ENCODE results near the gene CPT1A.

CPT1A gene

DNA sequence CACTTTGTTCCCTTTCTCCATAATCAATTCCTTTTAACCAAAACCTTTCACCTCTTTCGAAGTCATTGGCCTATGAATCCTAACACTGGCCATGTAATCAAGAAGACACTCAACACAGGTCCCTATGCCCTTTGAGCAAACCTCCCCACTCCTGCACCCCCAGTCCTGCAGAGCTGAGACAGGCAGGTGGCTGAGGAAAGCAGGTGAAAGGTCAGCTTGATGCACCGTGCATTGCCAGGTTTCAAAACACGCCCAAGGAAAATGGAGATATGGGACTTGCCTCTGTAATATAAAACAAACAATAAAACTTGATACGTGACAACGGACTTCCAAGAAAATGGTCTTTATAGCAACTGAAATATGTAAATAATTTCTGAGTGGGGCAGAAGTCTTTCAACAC, 10.6 kb downstream of the CPT1A start:
- DNase-seq (ENCODE audit: low spot score) = no peak

DNA sequence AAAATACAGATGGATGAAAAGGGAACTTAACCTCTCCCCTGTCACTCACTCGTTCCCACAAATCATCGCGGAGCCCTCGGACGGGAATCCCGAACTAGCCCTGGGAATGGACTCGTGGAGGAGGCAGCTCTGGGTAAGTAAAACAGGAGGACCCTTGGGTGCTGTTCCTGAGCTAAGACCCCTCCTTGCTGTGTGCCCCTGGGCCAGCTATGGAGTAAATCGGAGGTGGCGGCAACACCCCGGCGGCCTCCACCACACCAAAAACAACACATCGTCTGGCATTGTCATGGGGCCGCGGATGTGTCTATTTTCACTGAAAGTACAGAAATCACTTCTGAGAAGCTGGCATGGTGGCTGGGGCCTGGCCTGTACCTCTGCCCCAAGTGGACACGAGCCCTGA, 12.1 kb downstream of the CPT1A start:
- DNase-seq (ENCODE audit: low spot score) = no peak

DNA sequence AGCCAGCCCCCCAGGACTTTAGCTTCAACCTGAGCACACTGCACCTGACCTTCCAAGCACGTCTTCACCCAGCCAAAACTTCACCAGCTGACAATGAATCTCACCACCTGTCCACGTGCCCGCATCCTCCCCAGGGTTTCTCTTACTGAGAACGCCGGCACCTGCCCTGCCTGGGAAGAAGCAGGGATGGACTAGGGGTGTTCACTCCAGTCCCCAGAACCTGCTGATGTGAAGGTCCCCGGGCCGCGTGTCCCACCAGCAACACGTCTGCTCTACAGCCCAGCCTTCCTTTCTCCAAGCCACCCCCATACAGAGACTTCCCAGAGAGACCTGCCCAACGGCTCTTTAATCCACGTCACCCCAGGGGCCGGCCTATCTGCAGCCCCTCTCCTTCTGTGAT, 12.8 kb downstream of the CPT1A start:
- no peak for DNase-seq (ENCODE audit: low spot score)

DNA sequence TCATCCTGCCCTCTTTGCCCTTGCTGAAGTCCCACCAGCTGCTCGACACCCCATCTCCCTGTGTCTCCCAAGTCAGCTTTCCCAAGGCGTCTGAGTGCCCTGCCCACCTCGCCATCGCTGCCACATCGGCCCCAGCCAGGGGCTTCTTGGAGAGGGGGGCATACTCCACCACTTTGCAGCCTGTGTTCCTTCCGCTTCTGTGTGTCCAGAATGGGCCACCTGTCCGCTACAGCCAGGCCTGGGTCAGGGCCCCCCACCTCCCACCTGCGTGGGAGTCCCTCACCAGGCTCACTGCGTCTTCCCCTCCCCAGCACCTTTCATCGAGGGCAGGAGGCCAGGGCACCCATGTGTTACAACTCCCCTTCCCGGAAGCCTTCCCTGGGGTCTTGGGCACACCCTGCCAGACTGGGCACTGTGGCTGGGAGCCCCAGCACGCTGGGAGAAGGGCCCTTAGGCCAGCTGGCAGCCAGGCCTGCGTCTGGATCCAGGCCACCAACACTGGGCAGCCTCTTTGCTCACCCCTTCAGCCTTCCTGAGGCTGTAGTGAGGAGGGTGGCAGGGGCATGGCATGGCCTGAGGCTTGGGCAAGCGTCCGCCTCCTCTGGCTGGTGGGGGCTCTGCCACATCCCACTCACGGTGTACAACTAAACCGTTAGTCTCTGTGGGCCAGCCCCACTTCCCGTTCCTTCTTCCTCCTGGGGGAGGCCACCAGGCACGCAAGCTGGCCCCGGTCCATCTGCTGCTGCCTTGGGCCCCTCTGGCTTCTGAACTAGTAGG, 13.4 kb downstream of the CPT1A start:
- no peak for DNase-seq (ENCODE audit: low spot score)

DNA sequence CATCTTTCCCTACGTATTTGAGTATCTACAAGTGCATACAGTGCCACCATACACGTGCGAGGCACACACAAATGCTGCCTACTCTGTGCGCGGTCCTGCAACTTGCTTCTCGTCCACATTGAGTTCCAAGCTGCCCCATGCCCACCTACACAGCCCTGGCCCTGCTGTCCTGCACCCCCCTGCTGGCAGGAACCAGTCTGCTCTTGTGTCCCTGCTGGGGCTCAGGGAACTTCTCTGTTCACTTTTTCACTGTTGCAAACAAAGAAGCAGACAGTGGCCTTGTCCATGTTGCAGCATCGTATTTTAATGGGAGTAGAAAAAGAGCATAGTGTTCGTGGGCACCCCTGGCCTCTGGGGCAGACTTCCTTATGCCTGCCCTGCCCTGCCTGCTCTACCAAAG, 14.0 kb downstream of the CPT1A start:
- no peak for DNase-seq (ENCODE audit: low spot score)

DNA sequence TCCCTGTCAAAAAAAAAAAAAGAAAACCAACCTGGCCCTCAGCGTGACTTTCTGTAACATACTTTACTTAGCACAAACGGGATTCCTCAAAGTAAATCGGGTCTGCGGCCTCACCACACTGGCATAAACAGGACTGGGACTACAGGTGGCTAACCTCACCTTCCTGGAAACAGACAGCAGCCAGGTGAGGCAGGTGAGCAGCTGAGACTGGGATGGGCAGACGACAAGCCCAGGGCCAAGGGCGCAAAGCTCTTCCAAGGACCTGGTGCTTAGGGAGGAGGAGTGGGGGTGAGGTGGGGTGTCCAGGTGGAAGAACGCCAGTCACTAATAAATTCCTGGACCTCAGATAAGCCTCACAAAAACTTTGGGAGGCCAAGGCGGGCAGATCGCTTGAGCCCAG, 15.0 kb downstream of the CPT1A start:
- no peak for DNase-seq (ENCODE audit: low spot score)

DNA sequence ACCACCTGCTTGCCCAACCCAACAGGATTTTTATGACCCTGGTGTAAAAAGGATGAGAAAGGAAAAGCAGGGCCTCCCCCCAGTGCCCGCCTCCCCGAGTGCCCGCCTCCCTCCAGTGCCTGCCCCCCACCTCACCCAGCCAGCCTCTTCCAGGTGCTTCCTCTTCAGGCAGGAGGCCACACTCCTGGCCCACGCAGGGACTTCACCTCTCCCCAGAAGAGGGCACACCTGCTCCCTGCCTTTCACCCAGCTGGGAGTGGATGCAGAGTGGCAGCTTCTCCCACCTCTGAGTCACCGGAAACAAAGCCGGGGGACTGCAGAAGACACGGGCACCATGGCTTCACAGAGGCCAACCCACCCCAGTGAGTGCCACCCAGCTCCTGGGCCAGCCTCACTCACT, 16.1 kb downstream of the CPT1A start:
- DNase-seq (ENCODE audit: low spot score) = peak; percentile 92

DNA sequence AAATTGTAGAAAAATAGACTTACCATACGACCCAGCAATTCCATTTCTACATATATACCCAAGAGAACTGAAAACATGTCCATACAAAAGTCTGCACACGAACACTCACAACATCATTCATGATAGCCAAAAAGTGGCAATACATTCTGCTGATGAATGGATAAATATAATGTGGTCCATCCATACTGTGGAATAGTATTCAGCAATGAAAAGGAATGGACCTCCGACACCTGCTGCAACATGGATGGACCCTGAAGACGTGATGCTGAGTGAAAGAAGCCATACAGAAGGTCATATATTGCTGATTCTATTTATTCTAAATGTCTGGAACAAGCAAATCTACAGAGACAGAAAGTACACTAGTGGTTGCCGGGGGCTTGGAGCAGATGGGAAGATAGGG, 19.2 kb downstream of the CPT1A start:
- no peak for DNase-seq (ENCODE audit: low spot score)

DNA sequence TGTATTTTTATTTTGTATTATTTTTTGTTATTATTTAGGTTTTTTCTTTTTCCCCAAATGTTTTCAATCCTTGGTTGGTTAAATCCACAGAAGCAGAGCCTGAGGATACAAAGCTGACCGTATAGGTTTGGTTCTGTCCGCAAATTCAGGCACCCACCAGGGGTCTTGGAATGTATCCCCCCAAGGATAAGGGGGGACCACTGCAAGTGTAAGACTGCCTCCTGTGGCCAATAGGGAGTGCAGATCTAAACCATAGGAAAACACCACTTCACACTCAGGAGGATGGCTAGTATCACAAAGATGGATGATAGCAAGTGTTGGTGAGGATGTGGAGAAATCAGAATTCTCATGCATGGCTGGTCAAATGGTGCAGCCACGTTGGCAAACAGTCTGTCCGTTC, 20.0 kb downstream of the CPT1A start:
- no peak for DNase-seq (ENCODE audit: low spot score)

DNA sequence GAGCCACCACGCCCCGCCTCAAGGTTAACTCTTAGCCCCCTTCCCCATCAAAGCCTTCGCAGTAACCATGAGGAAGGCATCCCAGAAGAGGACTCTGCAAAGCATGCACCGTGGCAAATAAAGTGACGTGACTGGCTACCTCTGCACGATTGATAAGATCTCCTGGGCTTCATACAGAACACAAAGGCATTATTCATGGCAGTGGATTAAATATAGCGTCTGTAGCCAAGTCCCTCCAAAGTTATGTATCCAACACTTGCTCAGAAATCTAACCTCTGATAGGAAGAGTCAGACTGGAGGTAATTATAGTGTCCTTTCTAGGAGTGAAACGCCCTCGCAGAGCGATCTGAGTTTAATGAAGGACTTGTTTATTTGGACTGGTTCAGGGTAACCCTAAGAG, 22.4 kb downstream of the CPT1A start:
- no peak for DNase-seq (ENCODE audit: low spot score)

DNA sequence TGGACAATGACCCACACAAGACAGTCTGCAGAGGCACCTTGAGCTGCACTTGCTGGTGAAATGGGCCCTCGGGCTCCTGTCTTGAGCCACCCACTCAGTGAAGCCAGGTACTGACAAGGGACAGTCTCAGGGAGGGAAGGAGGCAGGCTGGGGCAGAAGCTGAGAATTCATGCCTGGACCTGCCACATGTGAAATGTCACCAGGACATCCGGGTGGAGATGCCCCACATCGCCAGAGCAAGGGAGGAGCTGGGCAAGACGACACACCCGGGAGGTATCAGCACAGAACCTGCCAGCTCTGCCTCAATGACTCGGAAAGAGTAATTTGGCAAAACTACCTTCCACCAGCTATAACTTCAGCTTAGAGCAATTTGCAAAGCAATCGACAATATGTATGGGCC, 23.5 kb downstream of the CPT1A start:
- DNase-seq (ENCODE audit: low spot score) = no peak

DNA sequence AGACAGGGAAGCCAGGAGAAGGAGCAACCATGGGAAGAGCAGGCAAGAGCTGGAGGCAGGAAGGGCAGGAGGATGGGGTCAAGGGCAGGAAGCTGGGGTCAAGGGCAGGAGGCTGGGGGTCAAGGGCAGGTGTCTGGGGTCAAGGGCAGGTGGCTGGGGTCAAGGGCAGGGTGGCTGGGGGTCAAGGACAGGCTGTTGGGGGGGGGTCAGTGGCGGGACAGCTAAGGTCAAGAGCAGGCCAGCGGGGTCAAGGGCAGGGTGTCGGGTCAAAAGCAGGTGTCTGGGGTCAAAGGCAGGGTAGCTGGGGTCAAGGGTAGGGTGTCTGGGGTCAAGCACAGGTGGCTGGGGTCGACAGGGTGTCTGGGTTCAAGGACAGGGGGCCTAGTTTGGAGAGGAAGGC, 24.2 kb downstream of the CPT1A start:
- no peak for DNase-seq (ENCODE audit: low spot score)

DNA sequence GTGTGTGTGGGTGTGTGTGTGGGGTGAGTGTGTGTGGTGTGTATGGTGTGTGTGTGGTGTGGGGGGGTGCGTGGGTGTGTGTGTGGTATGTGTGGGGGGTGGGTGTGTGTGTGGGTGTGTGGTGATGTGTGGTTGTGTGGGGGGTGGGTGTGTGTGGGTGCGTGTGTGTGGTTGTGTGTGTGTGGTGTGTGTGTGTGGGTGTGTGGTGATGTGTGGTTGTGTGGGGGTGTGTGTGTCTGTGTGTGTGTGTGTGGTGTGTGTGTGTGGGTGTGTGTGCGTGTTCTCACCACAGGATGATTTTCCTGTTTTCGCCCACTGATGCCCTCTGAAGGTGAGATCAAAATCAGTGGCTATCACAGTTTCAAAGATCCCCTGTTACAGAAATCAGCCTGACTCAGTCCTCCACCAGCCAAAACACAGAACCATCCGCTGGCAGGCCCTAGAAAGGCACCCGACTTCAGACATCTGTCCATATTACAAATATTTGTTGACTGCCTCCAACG, 24.7 kb downstream of the CPT1A start:
- no peak for DNase-seq (ENCODE audit: low spot score)

DNA sequence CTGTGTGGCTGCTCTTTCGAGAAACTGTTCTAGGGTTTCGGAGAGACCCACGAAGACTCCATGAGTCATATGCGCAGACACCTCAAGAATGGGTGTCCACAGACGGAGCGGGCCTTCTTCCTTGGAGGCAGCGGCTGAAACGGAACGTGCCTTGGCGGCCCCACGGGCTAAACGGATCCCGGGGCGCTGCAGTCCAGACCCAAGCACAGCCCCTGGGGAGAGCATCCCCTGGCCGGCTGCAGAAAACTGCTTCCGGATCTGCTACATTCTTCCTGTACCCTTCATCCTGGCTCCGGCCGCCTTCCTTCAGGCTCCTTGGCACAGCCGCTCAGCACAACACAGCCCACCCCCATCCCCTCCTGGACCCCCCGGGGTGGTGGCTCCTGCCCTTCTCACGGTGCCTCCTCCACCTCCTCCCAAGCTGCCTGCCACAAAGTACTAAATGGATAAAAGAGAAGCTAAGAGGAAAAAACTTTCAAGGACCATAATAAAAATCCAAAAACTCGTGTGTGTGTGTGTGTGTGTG, 25.4 kb downstream of the CPT1A start:
- no peak for DNase-seq (ENCODE audit: low spot score)

DNA sequence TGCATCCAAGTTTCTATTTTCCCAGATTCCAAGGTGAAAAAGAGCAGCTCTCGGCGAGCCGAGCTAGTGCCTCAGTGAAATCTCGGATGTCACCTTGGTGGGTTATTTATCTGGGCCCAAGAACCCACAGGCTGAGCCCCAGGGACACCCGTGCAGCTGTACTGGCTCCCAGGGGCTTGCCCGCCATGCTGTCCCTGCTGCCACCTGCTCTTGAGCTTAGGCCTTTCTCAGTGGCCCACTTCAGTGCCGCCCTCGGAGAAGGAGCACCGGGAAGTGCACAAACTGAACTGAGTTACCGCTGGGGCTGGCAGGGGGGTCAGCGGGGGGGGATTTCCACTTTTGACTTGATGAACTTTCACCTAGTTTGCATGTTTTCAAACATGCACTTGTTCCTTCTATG, 27.9 kb downstream of the CPT1A start:
- no peak for DNase-seq (ENCODE audit: low spot score)

DNA sequence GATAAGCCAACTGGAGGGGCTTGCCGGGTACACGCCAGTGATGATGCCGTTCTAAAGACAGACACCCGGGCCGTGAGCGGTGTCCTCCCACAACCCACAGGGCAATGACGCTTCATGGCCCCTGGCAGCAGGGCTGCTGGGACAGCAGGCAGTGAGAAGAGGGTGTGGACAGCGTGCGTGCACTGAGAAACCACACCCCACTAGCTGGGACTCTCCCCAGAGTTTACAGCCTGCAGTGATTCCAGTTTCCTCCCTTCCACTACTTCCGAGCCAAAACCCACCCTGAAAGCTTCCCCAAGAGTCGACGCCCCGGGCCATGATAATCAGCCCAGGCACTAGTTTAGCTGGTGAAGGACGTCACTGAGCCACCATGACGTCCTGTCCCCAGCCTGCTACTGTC, 29.2 kb downstream of the CPT1A start:
- no peak for DNase-seq (ENCODE audit: low spot score)

DNA sequence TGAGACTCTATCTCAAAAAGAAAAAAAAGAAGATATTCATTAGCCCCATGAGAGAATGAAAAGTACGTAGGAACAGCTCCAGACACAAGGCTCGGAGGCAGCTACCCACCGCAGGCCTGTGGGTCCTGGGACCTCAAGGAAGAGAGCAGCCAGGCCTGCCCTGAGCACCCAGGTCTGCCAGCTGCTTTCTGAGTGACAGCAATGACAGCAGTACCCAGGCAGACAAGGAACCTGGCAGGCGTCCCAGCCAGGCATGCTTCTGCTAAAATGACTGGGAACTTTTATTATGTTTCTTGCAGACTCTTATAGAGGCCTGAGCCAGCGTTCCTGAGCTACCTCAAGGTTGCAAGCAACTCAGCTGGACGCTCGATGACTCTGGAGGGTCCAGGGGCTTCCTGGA, 31.6 kb downstream of the CPT1A start:
- DNase-seq (ENCODE audit: low spot score) = no peak

DNA sequence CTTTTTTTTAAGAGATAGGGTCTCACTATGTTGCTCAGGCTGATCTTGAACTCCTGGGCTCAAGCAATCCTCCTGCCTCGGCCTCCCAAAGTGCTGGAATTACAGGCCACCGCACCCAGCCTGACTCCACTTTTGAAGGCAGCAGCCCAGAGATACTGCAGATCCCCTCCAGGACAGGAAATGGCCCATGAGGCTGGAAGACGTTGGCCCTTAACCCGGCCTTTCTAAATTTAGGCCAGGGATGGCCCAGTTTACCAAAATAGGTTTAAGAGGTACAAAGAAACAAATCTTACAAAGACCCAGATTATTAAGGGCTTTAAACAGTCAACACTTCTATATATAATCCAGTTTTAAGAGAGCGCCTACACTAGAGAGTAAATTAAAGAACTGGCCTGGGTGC, 32.2 kb downstream of the CPT1A start:
- no peak for DNase-seq (ENCODE audit: low spot score)

DNA sequence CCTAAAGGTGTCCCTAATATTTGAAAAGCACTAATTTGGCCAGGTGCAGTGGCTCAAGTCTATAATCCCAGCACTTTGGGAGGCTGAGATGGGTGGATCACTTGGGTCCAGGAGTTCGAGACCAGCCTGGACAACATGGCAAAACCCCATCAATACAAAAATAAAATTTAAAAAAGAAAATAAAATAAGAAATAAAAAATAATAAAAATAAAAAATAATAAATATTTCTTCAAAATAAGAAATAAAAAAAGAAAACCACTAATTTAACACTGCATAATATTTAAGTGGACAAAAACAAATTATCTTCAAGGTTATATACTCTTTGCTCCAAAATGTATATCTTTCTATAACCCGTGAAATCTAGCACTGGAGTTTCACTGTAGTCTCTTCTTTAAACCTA, 32.9 kb downstream of the CPT1A start:
- DNase-seq (ENCODE audit: low spot score) = no peak

DNA sequence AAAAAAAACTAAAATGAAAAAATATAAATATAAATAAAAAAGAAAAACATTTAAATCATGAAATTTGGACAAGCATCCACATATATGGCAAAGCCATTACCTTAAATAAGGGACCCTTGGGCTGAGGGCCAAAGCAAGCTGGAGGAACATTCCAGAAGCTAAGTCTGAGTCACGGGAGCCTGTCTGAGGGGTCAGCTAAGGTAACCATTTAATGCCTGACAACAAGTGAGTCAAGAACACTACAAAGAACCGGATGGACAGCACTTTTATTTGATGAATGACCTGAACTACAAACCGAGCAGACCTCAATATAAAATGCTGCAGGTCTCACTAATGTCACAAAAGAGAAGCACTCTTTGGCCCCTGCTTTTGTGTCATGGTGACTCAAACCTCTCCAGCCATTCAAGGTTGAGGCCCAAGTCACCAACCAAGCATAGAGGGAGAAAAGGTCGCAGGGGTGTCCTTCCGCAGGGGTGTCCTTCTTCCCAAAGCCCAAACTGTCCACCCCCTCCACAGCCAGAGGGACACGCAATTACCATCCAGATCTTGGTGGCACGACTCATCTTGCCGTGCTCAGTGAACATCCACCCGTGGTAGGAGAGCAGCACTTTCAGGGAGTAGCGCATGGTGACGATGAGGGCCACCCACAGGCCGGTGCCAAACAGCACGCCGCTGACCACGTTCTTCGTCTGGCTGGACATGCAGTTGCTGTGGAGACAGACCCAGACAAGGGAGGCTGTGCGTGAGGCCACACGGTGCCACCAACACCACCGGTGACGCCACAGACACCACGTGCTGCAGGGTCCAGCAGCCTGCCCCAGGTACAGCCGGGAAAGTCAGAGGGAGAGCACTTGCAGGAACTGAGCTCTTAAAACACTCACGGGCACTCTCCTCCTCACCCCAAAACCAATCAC, 34.5 kb downstream of the CPT1A start:
- DNase-seq (ENCODE audit: low spot score) = no peak

DNA sequence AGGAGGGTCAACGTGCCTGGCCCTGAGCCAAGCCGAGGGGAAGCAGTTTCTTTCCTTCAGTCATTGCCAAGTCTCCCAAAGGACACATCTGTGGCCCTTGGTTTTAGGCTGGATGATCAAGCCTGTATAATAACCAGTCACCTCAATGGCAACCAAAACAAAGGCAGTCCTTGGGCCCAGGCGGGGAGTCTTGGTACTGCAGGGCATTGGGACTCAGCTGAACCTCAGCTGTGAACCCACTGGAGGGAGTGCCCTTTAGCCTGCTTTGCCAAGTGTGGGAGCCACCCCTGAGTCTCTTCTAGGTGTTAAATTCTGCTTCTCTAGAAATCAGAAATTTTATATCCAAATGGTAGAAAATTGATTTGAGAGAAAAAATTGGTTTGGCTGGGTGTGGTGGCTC, 36.9 kb downstream of the CPT1A start:
- no peak for DNase-seq (ENCODE audit: low spot score)

DNA sequence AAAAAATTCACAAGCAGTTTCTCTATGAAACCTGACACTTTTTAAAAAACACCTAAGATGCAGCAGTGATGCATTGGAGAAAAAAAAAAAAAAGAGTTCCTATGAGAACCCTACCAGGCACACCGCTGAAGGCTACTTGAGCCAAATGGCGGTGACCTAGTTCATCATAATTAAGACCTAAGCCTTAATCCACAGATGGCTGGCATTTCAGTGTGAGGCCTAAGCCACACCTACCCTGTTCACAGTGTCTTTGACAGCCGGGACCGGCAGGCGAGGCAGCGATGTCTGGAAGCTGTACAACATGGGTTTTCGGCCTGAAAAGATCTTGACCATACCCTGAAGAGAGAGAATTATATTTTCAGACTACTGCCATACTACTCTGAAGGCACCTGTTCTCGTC, 38.0 kb downstream of the CPT1A start:
- DNase-seq (ENCODE audit: low spot score) = no peak

DNA sequence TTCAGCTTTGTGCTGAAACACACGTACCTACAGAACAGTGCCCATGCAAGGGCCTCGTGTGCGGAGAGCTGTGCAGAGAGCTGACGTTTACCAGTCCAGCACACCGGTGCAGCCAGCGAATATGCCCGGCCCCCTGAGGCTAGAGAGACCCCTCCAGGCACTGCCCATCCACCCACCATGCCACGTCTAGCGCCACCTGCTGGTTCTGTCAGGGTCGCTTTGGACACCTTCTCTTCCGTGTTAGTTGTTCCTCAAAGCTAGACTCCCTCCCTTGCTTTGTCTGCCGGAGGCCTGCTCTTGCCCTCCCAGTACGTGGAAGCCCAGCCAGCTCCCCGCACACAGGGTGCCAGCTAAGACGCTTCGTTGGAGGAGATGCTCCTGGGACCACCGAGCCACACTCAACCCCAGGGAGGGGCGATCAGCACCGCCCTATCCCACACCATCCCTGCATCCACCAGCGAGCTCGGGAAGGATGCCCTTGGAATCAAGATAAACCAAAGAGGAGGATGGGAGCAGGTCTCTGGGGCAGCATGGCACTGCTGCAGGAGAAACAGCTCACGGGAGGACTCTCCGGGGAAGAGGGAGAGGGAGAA, 43.4 kb downstream of the CPT1A start:
- DNase-seq (ENCODE audit: low spot score) = peak; percentile 88
